Jurkat, Clone E6-1 (cell line): ENCODE measurements around the gene EXD3.
"Not testable (repeated sequence)": the region's sequence is repeated elsewhere in the genome, so short reads cannot be mapped to it uniquely, and the experiment has no call there.

Source experiments
- DNase-seq: peaks from one replicate; pipeline ENCODE4 v3.0.0-alpha.2; 2011; ENCODE audit warnings: low read depth, low spot score
- H3K4me3 ChIP-seq: 2 replicates; pipeline ENCODE4 v1.5.1; 2011; ENCODE audit warnings: mild to moderate bottlenecking, low read length, control low read depth, moderate library complexity

Gene EXD3

DNA sequence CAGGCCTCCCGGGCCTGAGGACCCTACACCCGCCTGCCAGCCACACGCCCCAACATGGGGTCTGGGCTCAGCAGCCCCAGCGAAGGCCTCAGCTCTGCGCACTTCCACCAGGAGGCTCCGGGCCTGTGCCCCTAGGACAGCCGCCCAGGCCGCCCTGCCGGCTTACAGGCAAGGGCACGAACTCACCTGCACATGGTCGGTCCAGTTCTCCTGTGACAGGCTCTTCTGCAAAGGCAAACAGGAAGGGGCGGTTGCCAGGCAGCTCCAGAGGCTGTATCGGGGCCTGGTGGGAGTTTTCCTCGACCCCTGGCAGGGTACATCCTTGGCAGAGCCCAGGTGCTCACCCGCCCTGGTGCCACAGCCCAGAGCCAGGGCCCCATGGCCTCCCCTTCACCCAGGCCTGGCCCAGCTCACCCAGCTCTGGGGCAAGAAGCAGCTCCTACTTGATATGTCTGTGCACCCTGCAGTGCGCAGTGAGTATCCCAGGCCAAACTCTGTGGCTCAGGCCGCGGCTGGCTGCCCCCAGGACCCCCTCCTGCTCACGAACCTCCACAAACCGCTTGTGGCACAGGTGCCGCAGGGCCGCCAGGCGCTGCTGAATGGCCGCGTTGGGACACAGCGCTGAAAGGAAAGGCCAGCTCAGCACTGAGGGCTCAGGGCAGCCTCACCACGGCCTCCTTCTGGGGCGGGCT lies 68.7 kb downstream of the EXD3 start:
- DNase-seq = no peak
- H3K4me3 ChIP-seq = no peak overlapping the region

DNA sequence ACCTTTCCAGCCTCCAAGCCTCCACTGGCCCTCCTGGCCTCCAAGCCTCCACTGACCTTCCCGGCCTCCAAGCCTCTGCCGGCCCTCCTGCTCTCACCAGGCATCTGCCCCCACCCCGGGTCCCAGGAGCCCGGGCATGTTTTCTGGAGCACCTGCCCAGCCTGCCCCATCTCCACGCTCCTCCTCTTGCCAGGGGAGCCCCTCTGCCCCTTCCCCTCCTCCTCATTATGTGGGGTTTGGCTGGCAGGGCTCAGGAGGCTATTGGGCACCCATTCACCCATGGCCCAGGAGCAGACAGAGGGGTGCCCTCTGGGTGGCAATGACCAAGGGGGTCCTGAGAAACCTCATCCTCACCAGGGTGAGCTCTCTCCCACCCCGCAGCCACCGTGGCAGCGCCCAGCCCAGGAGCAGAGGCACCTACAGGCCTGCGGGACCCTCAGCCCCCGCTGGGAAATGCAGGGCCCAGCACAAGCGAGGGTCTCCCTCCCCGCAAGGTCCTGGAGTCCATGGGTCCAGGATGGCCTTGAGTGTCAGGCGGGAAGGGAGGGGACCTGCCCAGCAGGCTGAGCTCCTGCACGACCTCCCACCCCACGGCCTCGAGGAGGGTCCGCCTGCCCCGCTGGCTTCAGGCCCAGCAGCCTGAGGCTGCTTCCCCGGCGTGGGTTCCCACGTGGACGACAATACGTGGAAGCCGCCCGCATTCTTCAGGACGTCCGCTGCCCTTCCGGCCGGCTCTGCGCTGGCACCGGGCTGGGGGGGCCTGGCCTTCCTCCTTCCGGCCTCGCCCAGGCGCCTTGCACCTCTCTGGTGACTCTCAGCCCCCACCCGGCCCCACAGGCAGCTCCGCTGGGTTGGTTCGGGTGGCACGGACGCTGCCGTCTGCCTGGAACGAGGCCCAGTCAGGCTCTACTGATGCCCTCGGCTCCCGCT lies 69.5 kb downstream of the EXD3 start:
- no peak for DNase-seq
- H3K4me3 ChIP-seq = no peak overlapping the region

DNA sequence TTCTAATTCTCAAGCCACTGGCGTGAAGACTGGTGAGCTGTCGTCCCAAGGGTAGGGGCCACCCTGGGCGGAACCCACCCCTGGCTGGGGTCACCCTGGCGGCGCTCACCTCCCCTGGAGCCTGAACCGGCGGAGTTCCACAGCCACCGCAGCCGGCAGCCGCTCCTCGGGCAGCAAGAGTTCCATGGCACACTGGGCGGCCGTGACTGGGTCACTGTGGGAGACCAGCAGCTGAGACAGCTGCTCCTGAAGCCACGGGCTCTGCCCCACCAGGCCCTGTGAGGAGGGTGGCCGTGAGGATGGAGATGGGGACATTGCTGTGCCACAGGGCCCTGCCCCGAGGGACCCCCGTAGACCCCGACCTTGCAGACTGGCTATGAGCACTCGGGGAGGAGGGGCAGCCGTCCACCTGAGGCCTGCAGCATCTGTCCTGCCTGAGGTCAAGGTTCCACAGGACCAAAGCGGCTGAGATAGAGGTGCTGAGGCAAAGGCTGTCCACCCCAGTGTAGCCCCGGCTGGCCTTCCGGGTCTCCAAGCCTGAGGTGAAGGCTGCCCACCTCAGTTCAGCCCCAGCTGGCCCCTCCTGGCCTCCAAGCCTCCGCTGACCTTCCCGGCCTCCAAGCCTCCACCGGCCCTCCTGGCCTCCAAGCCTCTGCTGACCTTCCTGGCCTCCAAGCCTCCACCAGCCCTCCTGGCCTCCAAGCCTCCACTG lies 70.3 kb downstream of the EXD3 start:
- DNase-seq = no peak
- no peak overlapping the region for H3K4me3 ChIP-seq

DNA sequence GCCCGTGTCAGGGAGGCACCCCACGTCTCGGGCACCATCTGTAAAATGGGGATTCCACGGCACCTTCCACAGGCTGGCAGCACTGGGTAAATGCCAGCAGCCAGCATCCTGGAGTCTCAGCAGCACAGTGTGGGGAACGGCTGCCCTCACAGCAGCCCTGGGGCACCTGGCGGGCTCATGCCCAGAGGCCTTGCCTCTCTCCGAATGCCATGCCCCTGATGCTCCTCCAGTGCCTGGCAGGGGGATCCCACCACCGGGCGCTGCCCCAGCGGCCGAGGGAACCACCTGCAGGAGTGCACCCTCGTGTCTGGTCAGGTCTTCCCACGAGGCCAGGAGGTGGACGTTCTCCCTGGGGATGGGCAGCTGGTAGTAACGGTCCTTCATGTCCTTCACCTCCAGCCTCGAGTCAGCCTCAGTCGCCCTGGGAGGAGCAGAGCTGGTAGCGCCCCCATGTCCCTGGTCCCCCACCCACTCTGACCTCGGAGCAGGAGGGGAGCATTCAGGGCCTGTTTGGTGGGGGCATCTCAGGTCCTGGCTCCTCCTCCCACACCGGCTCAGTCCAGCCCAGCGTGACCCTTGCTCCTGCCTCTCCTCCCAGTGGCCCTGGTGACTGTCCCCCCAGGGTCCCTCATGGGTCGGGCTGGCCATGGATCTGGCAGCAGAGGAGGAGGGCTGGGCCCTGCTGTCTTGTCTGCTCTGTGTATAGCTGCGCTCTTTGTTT lies 71.0 kb downstream of the EXD3 start:
- DNase-seq = no peak
- no peak overlapping the region for H3K4me3 ChIP-seq

DNA sequence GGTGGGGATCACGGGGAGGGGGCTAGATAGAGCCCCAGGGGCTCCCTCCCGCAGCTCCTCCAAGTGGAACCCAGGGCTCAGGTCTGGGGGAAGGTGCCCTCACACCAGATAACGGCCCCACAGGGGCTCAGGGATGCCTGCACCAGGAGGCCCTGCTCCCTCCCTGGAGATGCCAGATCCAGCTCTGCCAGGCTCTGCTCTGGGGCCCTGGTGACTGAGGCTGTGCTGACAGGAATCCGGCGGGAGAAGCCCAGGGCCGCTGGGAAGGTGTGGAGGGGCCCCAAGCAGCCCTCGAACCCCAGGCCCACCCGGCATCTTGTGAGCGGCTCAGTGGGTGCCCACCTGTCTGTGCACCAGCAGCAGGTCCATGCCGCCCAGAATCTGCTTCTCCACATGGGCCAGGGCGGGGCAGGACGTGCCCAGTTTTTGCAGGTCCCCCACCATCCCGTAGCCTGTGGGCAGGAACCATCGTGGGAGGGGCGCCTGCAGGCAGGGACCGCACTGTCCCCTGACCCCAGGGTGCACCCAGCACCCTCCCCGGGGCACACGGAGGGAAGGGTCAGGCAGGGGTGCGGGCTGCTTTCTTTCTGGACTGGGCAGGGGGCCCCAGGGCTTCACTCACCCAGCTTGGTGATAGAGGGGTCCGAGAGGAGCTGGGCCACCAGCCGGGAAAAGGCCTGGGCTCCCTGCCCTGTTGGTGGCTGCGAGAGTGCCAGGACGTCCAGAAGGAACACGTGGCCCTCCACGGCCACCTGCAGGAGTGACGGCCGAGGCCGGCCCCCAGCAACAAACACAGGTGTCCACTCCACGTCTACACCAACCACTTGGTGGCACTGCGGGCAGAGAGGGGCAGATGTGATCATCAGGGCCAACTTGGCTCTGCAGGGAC lies 72.0 kb downstream of the EXD3 start:
- DNase-seq = no peak
- H3K4me3 ChIP-seq = no peak overlapping the region

DNA sequence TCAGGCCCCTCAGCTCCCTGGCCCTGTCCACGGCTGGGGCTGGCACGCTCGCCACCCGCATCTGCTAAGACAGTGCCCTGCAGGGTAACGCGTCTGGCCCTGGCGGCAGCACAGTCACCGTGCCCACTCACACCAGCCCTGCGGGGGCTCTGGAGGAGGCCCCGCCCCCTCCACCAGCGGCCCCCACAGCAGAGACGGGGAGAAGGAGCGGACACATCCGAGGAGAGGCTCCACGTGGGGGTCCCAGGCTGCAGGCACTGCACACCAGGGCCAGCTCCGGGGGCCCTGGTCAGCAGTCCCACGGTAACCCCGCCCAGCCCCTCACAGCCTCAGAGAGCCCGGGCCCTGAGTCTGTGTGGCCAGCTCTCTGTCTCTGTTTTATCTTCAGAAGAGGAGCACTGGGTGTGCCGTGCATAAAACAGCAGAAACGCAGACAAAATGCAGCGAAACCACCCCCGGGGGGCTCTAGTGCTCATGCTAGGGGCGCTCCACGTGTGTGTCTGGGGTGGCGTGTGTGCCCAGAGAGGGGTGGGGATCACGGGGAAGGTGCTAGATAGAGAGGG lies 73.4 kb downstream of the EXD3 start:
- no peak overlapping the region for H3K4me3 ChIP-seq

DNA sequence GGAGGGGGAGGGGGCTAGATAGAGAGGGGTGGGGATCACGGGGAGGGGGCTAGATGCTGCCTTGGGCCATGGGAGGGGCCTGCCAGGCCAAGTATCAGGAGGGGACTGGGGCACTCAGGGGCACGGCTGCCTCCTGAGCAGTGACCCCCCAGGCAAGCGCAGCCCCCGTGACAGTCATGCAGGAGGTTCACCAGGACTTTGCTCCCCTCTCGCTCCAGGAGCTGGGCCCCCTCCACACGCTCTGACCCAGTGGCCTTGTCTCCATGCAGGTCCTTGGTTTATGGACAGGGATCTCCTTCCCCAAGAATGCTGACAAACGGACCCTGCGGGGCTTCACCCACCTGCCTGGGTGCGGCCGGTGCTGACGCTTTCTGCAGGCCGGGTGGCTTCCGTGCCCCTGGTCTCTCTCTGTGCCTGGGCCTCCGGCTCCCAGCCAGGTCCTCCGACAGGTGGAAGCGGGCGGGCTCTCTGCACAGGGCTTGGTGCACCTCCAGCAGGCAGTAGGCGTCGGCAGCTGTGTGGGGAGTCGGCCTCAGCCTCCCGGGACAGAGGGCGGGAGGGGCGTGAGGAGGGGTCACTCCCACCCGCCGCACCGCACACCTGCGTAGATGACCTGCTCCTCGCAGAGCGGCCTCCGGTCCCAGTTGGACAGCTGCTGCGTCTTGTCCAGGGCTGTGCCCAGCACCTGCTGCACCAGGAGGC lies 74.0 kb downstream of the EXD3 start:
- no peak for DNase-seq
- H3K4me3 ChIP-seq = no peak overlapping the region

More for the DNA sequence above, 73.4 kb downstream of the EXD3 start:
- no peak for DNase-seq

DNA sequence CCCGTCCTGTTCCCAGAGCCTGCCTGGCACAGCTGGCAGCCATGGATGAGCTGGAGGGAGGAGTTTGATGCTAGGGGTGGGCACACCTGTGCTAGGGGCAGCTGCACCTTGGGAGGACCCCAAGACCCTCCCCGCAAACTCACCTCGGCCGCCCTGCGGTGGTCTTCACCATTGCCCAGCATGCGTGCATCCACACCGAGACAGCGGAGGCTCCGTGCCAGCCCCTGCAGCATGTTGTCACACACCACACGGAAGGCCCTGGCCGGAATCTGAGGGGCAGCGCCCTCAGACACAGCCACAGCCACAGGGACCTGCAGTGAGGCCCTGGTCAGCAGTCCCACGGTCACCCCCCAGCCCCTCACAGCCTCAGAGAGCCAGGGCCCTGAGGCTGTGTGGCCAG lies 75.0 kb downstream of the EXD3 start:
- H3K4me3 ChIP-seq = no peak overlapping the region
- DNase-seq = no peak

DNA sequence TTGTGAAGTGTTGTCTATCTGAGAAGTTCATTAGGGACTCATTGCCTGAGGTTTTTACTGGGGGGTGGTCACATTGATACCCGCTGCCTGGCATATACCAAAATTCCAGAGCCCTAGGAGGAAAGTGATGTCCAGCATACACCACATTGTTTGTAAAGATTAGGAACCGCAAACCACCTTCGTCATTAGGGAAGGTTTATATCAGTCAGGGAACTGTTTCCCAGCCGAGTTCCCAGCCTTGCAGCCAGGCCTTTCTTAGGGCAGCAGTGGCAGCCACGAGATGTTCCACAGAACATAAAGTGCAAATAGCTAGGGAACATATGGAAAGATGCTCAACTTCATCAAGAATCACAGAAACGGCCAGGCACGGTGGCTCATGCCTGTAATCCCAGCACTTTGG lies 80.5 kb downstream of the EXD3 start:
- no peak for DNase-seq
- no peak overlapping the region for H3K4me3 ChIP-seq

DNA sequence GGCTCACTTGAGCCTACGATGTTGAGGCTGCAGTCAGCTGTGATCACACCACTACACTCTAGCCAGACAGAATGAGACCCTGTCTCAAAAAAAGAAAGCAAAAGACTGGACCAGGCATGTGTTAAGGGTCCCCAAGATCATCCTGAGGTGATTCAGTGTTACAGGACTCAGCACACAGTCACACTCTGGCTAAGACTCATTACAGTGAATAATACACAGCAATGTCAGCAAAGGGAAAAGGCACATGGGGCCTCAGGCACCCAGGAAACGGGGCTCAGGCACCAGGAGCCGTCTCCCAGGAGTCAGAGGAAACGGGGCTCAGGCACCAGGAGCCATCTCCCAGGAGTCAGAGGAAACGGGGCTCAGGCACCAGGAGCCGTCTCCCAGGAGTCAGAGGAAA lies 81.7 kb downstream of the EXD3 start:
- no peak overlapping the region for H3K4me3 ChIP-seq
- DNase-seq = no peak

DNA sequence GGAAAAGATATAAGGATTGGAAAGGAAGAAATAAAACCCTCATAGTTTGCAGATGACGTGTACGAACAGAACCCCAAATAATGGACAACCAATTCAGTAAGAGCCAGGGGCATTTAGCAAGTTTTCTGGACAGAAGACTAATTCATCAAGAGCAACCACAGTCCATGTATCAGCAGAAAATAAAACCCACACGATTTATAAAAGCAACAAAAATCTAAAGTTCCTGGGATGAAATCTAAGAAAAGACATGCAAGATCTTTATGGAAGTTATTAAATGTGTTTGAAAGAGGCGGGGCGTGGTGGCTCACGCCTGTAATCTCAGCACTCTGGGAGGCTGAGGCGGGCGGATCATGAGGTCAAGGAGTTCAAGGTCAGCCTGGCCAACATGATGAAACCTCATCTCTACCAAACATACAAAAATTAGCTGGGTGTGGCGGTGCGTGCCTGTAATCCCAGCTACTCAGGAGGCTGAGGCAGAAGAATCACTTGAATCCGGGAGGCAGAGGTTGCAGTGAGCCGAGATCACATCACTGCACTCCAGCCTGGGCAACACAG lies 83.0 kb downstream of the EXD3 start:
- not testable (repeated sequence) for DNase-seq

DNA sequence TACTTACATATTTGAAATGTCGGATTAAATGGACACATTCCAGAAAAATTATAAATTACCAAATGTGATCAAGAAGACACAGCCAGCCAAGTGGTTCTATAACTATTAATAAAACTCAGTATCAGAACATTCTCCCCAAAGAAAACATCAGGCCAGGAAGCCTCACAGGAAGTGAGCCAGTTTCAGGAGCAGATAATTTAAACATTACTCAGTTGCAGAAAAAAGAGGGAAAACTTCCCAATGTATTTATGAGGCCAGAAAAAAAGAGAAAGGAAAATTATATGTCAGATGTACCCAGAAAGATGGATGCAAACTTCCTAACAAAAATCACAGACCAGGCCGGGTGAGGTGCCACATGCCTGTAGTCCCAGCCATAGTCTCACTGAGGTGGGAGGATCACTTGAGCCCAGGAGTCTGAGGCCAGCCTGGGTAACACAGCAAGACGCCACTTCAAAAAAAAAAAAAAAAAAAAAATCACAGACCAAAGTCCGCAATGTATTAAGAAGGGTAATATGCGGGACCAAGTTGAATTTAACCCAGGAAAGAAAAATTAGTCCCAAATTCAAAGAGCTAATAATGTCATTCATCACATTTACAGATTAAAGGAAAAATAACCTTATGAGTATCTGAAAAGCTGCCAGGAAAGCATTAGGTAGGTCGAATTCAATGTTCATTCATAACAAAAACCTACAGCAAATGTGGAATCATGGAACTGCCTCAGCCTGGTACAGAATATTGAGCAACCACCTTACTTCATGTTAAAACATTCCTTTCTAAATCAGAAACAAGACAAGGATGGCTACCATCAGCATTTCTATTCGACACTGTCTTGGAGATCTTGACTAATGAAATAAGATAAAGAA lies 83.7 kb downstream of the EXD3 start:
- DNase-seq = no peak
- no peak overlapping the region for H3K4me3 ChIP-seq

More for the DNA sequence above, 83.0 kb downstream of the EXD3 start:
- H3K4me3 ChIP-seq = not testable (repeated sequence)

DNA sequence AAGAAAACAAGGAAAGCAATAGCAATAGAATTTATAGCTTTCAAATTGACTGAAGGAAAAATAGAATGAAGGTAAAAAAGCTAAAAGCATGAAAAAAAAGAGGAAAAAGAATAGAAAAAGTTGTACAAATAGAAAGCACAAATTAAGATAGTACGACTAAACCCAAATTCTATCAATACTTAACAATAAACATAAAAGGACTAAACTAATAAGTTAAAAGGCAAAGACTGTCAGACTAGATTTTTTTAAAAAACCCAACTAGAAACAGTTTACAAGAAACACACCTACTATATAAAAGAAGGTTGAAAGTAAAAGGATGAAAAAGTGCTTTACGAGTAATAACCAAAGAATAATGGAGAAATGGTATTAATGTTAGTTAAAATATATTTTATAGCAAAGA lies 86.2 kb downstream of the EXD3 start:
- no peak for DNase-seq
- no peak overlapping the region for H3K4me3 ChIP-seq

DNA sequence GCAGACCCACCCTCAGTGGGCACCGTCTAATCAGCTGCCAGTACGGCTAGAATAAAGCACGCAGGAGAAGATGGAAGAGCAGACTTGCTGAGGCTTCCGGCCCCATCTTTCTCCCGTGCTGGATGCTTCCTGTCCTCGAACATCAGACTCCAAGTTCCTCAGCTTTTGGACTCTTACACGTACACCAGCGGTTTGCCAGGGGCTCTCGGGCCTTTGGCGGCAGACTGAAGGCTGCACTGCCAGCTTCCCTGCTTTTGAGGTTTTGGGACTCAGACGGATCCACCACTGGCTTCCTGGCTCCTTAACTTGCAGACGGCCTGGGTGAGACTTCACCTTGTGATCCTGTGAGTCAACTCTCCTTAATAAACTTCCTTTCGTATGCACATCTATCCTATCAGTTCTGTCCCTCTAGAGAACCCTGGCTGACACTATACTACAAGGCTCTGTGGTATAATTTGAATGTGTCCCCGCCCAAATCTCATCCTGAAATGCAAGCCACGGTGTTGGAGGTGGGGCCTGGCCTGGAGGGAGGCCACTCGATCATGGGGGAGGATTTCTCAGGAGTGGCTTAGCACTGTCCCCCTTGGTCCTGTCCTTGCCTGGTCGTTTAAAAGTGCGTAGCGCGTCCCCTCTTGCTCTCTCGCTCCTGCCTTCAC lies 89.8 kb downstream of the EXD3 start:
- H3K4me3 ChIP-seq = no peak overlapping the region
- DNase-seq = no peak

DNA sequence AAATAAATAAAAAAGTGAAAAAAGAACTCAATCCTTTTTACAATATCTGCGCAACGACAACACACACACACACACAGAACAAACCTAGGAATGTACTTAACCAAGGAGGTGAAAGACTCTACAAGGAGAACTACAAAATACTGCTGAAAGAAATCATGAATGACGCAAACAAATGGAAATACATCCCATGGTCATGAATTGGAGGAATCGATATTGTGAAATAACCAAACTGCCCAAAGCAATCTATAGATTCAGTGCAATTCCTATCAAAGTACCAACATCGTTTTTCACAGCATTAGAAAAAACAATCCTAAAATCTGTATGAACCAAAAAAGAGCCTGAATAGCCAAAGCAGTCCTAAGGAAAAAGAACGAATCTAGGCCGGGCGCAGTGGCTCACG lies 91.0 kb downstream of the EXD3 start:
- no peak overlapping the region for H3K4me3 ChIP-seq
- no peak for DNase-seq

DNA sequence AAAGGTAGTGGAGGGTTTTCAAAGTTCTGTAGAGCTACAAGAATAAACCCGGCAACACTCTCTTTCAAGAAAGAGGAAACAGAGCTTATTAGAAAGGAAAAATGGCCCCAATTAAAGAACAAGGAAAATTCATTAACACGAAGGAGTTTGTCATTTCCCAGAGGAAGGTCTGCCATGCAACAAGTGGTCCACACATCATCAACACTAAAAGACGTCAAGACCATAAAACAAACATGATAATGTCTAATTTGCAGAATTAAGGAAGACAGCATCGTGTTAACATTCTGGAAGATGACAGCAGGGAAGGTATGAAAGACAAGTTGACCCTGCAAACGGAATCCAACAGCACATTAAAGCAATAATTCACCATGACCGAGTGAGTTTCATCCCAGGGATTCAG lies 92.3 kb downstream of the EXD3 start:
- DNase-seq = no peak
- no peak overlapping the region for H3K4me3 ChIP-seq
